ENCODE measurements around the gene DOCK10.

DNA sequence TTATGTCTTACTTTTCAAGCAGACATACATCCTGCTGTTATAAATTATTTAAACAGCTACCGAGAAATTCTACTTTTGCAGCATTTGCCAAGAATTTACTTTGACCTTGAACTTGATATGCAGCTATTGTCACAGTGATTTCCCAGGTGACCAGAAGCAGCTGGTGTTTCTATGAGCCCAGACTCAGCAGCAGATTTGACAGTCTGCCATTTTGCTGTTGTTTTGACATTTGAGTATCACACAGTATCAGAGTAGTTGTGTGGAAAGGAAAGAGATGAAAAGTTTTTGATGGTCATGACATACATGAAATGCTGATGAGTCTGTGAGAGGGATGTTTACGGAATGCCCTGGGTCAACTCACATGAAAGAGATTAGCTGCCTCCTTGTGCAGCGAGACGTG, 319.5 kb downstream of the DOCK10 start:
- TF ChIP-seq POLR2AphosphoS5 (IDR thresholded peaks at IDR 0.05; ENCODE audit: insufficient read depth, low read depth, low read length), result no peak
- TF ChIP-seq CTCF (IDR thresholded peaks at IDR 0.05; ENCODE audit: extremely low read depth in 1 of 2, insufficient read depth in 1 of 2, low read depth in 1 of 2, low read length in 2 of 2), result no peak
